Measurements from ENCODE around the gene NTPCR.

NTPCR gene

GRCh38 chr1:233025567-233025966 is 75.2 kb downstream of the NTPCR start:
- in situ Hi-C loops (cut with HindIII; ENCODE audit: low sequenced_read_pairs) = no loop called here
- TF ChIP-seq, protein P1, sequence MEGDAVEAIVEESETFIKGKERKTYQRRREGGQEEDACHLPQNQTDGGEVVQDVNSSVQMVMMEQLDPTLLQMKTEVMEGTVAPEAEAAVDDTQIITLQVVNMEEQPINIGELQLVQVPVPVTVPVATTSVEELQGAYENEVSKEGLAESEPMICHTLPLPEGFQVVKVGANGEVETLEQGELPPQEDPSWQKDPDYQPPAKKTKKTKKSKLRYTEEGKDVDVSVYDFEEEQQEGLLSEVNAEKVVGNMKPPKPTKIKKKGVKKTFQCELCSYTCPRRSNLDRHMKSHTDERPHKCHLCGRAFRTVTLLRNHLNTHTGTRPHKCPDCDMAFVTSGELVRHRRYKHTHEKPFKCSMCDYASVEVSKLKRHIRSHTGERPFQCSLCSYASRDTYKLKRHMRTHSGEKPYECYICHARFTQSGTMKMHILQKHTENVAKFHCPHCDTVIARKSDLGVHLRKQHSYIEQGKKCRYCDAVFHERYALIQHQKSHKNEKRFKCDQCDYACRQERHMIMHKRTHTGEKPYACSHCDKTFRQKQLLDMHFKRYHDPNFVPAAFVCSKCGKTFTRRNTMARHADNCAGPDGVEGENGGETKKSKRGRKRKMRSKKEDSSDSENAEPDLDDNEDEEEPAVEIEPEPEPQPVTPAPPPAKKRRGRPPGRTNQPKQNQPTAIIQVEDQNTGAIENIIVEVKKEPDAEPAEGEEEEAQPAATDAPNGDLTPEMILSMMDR (IDR thresholded peaks at IDR 0.05; ENCODE audit: low read depth, low read length) = no peak
- no peak for DNase-seq (ENCODE audit: low read depth, low spot score)
- no peak overlapping the region for H3K4me3 ChIP-seq (ENCODE audit: low read depth, low read length)

DNA sequence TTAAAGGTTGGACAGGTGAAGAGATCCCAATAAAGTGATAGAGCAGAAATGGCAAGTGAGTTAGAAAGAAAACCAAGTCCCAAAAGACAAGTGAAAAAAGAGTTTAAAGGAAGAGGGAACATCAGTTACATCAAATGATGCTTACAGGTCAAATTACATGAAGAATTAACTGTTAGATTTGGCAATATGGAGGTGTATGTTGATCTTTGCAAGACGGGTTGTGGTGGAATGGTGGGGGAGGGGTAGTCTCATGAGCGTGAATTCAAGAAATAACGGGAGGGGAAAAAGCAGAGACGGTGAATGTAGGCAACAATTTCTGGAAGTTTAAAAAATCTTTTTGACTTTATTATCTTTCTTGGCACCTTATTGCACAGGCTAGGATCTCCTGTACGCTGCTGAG is 76.6 kb downstream of the NTPCR start:
- in situ Hi-C loops (cut with HindIII; ENCODE audit: low sequenced_read_pairs) = no loop called here
- DNase-seq (ENCODE audit: low read depth, low spot score) = no peak
- no peak overlapping the region for H3K4me3 ChIP-seq (ENCODE audit: low read depth, low read length)
- TF ChIP-seq, protein P1 (IDR thresholded peaks at IDR 0.05; ENCODE audit: low read depth, low read length) = no peak

- H3K4me3 ChIP-seq (ENCODE audit: low read depth, low read length) = no peak overlapping the region
- TF ChIP-seq, protein P1 (IDR thresholded peaks at IDR 0.05; ENCODE audit: low read depth, low read length) = no peak
- in situ Hi-C loops (cut with HindIII; ENCODE audit: low sequenced_read_pairs) = no loop called here
- DNase-seq (ENCODE audit: low read depth, low spot score) = no peak
Measured at GRCh38 chr1:233031521-233031920, 81.1 kb downstream of the NTPCR start.

DNA sequence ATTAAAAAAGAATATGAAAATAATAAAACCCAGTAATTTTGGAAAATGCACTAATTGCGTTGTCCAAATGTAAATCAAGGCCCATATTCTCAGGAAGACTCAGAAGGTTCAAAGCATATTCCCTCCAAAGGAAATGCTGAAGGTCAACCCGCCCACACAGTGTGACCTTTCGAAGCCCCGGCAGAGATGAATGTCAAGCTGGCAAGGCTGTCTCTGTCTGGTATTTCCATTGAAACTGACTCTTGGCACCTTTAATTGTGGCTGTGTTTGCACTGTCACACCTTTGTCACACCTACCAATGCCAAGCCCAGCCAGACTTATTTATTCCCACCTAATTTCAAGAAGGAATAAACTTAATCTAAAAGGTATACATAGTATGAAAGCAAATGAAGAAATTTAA is 82.5 kb downstream of the NTPCR start:
- H3K4me3 ChIP-seq (ENCODE audit: low read depth, low read length) = no peak overlapping the region
- in situ Hi-C loops (cut with HindIII; ENCODE audit: low sequenced_read_pairs) = no loop called here
- no peak for DNase-seq (ENCODE audit: low read depth, low spot score)
- TF ChIP-seq, protein P1 (IDR thresholded peaks at IDR 0.05; ENCODE audit: low read depth, low read length) = no peak

DNA sequence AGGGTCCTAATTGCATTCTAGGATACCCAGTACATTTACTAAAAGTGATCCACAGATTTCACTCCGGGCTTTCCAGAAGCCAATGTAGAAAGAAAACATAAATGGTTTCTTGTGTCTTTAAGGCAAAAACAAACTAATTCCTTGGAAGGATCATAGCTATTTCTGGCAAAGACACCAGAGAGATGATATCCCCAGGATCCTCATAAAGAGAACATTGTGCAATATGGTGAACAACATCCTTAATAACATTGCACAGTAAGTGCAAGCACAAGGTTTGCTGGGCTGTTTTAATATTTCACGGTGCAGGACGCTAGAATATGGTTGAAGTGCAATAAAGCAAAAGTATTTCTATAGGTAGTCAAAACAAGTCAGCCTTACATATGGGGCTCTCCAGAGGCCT is 83.0 kb downstream of the NTPCR start:
- TF ChIP-seq, protein P1 (IDR thresholded peaks at IDR 0.05; ENCODE audit: low read depth, low read length) = no peak
- in situ Hi-C loops (cut with HindIII; ENCODE audit: low sequenced_read_pairs) = no loop called here
- DNase-seq (ENCODE audit: low read depth, low spot score) = peak; percentile 10
- H3K4me3 ChIP-seq (ENCODE audit: low read depth, low read length) = no peak overlapping the region
